GM12872 (cell line): ENCODE measurements around the gene ARL5C.

Experiments
- CTCF ChIP-seq: IDR thresholded peaks from 3 replicates; pipeline ENCODE4 v1.5.1; 2011; ENCODE audit warnings: low read depth, mild to moderate bottlenecking, low read length, moderate library complexity; ENCODE audit not compliant: insufficient read depth

Gene ARL5C

GRCh38 chr17:39151943-39152818, 13.8 kb downstream of the ARL5C start:
- no peak for TF ChIP-seq CTCF

- TF ChIP-seq CTCF, result no peak
Measured at GRCh38 chr17:39151150-39151942, 14.6 kb downstream of the ARL5C start, which contains the start of gene PLXDC1. Gene PLXDC1 (minus strand): TSS chr17:39151637. CDS start chr17:39151437, 200 bp downstream.

GRCh38 chr17:39150795-39151149, 15.2 kb downstream of the ARL5C start:
- no peak for TF ChIP-seq CTCF

GRCh38 chr17:39150104-39150634, 15.8 kb downstream of the ARL5C start:
- no peak for TF ChIP-seq CTCF

GRCh38 chr17:39147221-39148185, 18.5 kb downstream of the ARL5C start:
- no peak for TF ChIP-seq CTCF

- TF ChIP-seq CTCF, result no peak
Measured at GRCh38 chr17:39146273-39146672, 19.7 kb downstream of the ARL5C start.
